ENCODE measurements around the gene TCF7L1.
"Not testable (repeated sequence)": the region's sequence is repeated elsewhere in the genome, so short reads cannot be mapped to it uniquely, and the experiment has no call there.

Gene TCF7L1

GRCh38 chr2:85286918-85287317, 153.7 kb downstream of the TCF7L1 start:
- no peak for DNase-seq (ENCODE audit: low spot score)

DNA sequence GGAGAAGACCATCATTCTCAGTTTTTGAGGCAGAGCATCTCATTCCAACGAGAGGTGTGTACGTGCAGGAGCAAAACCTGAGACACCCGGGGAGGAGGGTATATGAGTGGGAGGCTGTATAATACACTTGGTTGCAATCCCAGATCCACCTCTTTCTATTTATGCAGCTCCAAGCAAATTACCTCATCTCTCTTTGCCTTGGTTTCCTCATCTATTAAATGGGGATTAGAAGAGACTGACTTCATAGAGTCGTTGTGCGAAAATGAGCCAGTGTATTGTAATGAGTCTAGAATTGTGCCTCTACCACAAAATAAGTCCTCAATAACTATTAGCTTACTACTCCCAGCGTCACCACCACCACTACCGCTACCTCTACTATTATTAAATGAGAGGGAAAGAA, 154.5 kb downstream of the TCF7L1 start:
- DNase-seq (ENCODE audit: low spot score) = no peak

DNA sequence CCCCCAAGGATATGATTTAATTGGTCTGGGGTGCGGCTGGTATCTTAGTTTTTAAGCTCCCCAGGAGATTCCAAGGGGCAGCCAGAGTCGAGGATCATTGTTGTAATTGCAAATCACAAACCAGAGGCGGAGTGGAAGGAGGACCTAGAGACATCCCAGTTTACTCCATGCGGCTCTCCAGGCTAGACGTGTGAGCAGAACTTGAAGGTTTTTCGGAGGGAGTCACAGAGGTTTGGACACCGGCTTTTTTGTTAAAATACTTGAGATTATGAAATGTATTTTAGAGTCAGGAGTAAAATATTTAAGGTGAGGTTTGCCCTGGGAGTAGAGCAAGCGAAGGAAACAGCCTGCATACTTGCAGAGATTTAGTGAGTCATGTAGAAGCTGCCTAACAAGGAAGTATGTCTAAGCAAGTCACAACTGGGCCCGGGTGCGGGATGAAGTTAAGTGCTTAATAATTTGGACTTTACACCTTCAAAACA, 155.1 kb downstream of the TCF7L1 start:
- DNase-seq (ENCODE audit: low spot score) = peak; percentile 76

- DNase-seq (ENCODE audit: low spot score) = no peak
Measured at GRCh38 chr2:85291425-85292023, 158.3 kb downstream of the TCF7L1 start.

DNA sequence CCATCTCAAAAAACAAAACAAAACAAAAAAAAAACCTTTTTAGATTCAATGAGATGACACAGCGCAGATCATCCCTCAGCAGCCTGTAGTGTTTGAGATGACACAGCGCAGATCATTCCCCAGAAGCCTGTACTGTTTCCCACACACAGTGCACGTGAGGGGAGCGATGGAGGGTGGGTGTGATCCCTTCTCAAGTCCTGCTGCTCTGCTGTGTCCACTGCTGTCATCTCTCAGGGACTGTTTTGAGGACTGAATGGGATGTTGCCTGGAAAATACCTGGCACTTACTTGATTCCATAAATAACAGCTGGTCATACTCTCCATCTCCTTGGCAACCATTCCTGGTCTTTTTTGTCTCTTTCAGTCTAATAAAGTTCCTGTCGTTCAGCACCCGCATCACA, 168.9 kb downstream of the TCF7L1 start:
- no peak for DNase-seq (ENCODE audit: low spot score)

GRCh38 chr2:85303780-85304531, 170.8 kb downstream of the TCF7L1 start:
- no peak for DNase-seq (ENCODE audit: low spot score)

DNA sequence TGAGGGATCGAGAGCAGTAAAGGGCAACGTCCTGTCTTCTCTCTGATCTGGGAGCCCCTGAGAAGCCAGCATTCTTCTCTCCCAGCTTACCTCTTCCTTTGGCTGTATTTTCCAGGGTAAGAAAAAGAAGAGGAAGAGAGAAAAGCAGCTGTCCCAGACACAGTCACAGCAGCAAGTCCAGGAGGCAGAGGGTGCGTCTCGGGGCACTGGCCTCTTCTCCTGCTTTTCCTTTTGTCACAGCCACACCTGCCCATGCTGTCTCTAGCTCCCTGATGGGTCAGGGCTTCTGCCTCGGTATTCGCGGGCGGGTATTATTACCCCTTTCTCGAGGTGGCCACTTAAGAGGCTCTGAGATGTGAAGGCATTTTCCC, 174.3 kb downstream of the TCF7L1 start:
- DNase-seq (ENCODE audit: low spot score) = no peak

- no peak for DNase-seq (ENCODE audit: low spot score)
Measured at GRCh38 chr2:85308201-85308600, 175.0 kb downstream of the TCF7L1 start.

DNA sequence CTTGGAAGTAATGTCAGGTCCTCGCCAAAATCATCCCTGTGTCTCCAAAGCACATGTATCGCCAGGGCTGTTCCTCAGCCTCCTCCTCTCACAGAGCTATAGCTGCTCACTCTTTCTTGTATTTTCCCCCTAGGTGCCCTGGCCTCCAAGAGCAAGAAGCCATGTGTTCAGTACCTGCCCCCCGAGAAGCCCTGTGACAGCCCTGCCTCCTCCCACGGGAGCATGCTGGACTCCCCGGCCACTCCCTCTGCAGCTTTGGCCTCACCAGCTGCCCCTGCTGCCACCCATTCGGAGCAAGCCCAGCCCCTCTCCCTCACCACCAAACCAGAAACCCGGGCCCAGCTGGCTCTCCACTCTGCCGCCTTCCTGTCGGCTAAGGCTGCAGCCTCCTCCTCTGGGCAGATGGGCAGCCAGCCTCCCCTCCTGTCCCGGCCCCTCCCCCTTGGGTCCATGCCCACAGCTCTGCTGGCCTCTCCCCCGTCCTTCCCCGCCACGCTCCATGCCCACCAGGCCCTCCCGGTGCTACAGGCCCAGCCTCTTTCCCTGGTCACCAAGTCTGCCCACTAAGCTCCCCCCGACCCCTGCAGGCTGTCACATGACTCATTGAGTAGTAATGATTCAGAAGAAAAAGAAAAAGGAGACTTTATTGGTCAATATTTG, 175.8 kb downstream of the TCF7L1 start:
- no peak for DNase-seq (ENCODE audit: low spot score)

DNA sequence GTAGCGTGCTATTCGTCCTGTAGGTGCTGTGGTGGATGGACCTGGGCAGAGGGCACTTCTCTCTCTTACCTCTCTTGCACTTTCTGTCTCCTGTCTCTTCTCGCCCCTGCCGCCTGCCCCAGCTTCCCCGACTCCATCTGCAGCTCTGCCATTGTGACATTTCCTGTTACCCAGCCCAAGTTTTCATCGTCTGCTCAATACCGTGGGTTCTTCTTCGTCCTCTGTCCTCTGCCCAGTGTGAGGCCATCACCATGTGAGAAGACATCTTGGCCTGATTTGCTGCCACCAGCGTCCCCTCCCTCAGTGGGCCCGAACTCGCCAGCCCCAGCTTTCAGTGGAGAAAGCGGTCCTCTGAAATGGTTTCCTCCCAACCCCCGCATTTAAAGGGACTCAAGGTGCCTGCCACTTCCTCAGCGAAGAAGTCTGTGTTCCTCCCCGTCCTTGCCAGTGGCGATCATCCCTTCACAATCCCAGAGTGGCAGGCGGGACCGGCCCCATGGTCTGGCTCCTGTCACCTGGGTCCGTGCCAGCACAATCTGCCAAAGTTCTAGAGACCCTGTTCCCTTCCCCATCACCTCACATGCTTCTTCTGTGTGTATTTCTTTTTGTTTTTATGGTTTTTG, 176.6 kb downstream of the TCF7L1 start:
- no peak for DNase-seq (ENCODE audit: low spot score)

- DNase-seq (ENCODE audit: low spot score) = no peak
Measured at GRCh38 chr2:85310330-85310729, 177.1 kb downstream of the TCF7L1 start.

- DNase-seq (ENCODE audit: low spot score) = no peak
Measured at GRCh38 chr2:85312404-85312803, 179.2 kb downstream of the TCF7L1 start.

DNA sequence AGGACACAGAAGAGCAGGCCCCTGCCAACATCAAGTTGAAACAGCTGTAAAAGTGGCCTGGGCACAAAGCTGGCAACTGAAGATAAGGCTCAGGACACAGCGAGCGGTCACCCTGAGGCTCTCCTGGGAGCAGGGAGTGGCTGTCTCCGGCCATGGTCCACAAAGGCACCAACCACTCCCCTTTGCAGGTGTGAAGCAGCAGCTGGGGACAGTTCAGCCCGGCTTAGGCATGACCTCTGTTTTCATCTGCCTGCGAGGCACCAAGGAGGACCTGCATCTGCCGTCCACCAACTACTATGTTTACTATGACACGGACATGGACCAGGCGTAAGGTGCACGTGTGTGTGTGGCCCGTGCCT, 181.7 kb downstream of the TCF7L1 start:
- DNase-seq (ENCODE audit: low spot score) = no peak

GRCh38 chr2:85315921-85316320, 182.7 kb downstream of the TCF7L1 start:
- not testable (repeated sequence) for DNase-seq (ENCODE audit: low spot score)

DNA sequence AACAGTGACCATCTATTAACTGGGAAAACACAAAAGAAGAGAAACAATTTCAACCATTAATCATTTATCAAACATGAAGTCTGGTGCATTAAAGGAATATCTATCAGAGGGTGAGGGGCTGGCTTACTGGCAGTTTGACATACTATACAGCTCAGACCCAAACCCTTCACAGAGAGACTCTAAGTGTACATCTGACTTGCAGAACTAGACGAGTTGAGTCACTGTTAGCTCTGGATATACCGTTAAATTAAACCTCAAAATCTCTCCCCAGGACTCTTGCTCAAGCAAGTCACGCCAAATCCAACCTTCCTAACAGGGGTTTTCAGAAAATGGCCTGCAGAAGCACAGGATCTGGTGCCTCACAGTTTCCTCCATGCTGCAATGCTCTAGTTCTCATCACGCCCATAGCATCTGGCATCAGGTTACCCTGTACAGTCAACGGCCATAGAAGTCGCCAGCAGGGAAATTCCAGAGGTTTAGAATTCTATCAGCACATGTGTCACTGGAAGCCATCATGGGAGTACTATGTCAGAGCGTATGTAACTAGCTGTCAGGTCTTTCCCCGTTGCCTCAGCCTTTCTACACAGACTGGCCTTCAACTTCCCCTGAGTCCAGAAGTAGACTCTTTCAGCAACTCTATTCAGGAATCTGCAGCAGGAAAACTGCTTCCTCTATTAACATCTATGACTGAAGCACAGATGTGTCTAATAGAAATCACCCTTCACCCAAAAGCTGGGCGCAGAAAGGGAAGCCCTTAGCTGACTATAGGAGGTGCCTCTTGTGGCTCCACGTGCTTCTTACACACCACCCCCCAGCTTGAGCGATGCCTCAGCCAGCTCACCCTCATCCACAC, 185.3 kb downstream of the TCF7L1 start:
- no peak for DNase-seq (ENCODE audit: low spot score)

GRCh38 chr2:85319796-85320195, 186.6 kb downstream of the TCF7L1 start:
- DNase-seq (ENCODE audit: low spot score) = no peak

DNA sequence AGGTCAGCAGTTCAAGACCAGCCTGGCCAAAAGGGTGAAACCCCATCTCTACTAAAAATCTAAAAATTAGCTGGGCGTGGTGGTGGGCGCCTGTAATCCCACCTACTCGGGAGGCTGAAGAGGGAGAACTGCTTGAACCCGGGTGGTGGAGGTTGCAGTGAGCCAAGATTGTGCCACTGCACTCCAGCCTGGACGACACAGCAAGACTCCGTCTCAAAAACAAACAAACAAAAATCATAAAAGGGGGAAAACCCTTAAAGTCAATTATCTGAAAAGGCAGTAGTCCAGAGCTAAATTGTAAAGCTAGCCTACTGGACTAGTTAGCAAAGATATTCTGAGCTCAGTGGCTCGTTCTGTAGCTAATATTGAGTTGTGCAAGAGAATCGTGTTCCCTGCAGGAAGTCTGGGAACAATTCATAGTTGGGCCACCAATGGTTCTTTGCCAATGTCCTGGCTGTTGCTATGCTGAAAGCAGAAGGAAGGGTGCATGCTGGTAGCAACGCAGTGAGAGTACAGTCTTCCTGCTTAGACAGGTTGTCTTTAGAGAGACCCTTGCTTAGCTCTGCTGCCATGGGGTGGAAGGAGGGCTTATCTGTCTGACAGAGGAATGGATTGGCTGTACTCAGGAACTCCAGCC, 190.3 kb downstream of the TCF7L1 start:
- no peak for DNase-seq (ENCODE audit: low spot score)

- DNase-seq (ENCODE audit: low spot score) = not testable (repeated sequence)
Measured at GRCh38 chr2:85323988-85324367, 190.8 kb downstream of the TCF7L1 start.

- DNase-seq (ENCODE audit: low spot score) = no peak
Measured at GRCh38 chr2:85324639-85325465, 191.7 kb downstream of the TCF7L1 start.

DNA sequence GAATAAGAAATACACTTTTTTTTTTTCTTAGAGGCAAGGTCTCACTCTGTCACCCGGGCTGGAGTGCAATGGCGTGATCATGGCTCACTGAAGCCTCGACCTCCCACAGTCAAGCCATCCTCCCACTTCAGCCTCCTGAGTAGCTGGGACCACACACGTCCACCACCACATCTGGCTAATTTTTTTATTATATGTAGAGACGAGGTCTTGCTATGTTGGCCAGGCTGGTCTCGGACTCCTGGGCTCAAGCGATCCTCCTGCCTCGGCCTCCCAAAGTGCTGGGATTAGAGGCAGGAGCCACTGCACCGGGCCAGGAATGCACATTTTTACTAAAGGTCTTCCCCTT, 192.2 kb downstream of the TCF7L1 start:
- DNase-seq (ENCODE audit: low spot score) = no peak
